Coronary artery (tissue), 2 donors: Measurements from ENCODE around the gene MAPK8.
A peak's percentile ranks its signal among the peaks of the same experiment; 100 is the strongest.

Experiments
- DNase-seq: peaks from one replicate; pipeline ENCODE4 v3.0.0-alpha.2; 2017; ENCODE audit warnings: low spot score
- H3K27ac ChIP-seq, 2 donors: fragments of 200-600 bp; sonication (generic); one replicate each; pipeline ENCODE4 v1.5.1; 2016 to 2019
- H3K4me3 ChIP-seq: fragments of 200-600 bp; sonication (generic); 2 replicates; pipeline ENCODE4 v1.5.1; 2016; ENCODE audit warnings: mild to moderate bottlenecking, moderate library complexity
- TF ChIP-seq, protein P1 (sequence below): fragments of 200-600 bp; sonication (generic); IDR thresholded peaks from one replicate; pipeline ENCODE4 v1.5.1; 2019; ENCODE audit warnings: antibody characterized with exemption

MAPK8 gene

GRCh38 chr10:48464871-48465736 is 158.6 kb downstream of the MAPK8 start:
- TF ChIP-seq, protein P1, sequence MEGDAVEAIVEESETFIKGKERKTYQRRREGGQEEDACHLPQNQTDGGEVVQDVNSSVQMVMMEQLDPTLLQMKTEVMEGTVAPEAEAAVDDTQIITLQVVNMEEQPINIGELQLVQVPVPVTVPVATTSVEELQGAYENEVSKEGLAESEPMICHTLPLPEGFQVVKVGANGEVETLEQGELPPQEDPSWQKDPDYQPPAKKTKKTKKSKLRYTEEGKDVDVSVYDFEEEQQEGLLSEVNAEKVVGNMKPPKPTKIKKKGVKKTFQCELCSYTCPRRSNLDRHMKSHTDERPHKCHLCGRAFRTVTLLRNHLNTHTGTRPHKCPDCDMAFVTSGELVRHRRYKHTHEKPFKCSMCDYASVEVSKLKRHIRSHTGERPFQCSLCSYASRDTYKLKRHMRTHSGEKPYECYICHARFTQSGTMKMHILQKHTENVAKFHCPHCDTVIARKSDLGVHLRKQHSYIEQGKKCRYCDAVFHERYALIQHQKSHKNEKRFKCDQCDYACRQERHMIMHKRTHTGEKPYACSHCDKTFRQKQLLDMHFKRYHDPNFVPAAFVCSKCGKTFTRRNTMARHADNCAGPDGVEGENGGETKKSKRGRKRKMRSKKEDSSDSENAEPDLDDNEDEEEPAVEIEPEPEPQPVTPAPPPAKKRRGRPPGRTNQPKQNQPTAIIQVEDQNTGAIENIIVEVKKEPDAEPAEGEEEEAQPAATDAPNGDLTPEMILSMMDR = no peak
- peak; percentile 72 for DNase-seq
- Histone ChIP-seq H3K27ac (peak overlapping the region in 1 of 2 donors; percentile 13), H3K4me3 (peak overlapping the region; percentile 54)

DNA sequence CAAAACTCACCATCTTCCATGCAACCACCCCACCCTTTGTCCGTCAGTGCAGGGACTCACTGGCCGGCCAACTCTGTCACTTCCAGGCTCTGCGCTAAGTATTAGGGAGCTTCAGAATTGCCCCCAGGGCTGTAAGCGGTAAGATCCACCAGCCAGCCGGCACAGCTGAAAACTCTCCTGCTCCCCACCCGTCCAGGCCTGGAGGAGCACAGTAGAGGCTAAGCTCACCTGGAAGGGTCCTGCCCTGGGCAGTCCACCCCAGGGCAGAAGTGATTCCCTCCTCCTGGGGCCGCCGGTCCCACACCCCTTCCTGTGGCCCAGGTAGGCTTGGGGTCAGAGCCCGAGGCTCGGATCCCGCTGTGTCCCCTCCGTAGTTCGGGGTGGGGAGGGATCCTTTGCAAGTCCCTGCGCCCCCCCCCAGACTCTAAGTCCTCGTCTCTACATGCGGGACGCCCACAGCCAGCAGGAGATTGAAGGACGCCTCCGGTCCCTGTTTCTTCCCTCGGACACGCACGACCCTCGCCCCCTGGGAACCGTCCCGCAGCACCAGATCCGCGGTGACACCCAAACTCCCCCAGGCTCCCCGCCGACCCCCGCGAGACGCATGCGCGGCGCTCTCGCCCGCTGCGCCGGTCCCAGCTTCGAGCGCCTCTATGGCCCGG is 159.5 kb downstream of the MAPK8 start:
- DNase-seq = peak; percentile 63
- TF ChIP-seq, protein P1 = no peak
- H3K27ac ChIP-seq = no peak overlapping the region
- peak overlapping the region; percentile 32 for H3K4me3 ChIP-seq

DNA sequence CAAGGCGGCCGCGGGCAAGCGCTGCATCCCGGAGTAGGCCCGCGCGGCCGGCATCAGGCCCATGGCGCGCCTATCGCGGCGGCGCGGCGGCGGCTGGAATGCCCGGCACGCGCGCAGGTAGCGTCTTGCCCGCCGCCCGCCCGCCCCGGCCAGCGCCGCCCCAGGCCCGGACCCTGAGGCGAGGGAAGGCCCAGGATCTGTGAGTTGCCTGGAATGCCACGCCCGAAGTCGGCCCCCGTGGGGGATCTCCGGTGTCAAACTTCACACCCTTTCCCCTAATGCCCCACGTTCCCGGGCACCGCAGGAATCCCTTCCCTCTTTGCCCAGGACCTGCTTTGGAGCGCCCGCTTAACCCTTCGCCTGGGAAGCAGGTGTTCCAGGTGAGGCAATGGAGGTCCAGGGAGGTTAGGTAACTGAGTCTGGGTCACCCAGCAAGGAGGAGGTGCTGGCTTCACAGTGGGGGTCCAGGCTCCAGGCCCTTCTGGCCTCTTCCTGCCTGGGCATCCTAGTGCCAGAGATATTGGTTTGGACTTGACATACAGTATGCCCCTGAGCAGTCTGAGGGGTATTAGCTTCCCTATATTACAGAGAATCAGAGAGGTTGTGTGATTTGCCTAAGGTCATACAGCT is 160.2 kb downstream of the MAPK8 start:
- no peak overlapping the region for H3K27ac ChIP-seq
- TF ChIP-seq, protein P1 = no peak
- H3K4me3 ChIP-seq = peak overlapping the region; percentile 32
- DNase-seq = no peak

DNA sequence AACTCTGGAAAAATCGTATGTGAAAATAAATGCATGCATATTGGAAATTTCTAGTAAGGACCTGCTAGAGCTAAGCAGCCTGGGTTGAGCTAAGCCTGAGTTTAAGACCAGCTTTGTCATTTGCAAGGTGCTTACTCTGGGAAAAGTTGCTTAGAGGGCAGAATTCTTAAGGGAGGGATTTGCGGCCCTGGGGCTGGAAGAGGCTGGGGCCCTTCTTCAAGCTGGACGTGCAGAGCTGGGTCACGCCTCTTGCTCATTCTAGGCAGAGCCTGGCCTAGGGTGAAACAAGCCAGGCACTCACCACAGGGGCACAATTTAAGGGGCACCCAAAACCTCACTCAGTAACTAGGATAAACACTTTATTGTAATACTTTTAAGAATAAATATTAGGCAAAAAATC is 161.2 kb downstream of the MAPK8 start:
- TF ChIP-seq, protein P1 = no peak
- H3K27ac ChIP-seq = no peak overlapping the region
- no peak for DNase-seq
- H3K4me3 ChIP-seq = no peak overlapping the region

DNA sequence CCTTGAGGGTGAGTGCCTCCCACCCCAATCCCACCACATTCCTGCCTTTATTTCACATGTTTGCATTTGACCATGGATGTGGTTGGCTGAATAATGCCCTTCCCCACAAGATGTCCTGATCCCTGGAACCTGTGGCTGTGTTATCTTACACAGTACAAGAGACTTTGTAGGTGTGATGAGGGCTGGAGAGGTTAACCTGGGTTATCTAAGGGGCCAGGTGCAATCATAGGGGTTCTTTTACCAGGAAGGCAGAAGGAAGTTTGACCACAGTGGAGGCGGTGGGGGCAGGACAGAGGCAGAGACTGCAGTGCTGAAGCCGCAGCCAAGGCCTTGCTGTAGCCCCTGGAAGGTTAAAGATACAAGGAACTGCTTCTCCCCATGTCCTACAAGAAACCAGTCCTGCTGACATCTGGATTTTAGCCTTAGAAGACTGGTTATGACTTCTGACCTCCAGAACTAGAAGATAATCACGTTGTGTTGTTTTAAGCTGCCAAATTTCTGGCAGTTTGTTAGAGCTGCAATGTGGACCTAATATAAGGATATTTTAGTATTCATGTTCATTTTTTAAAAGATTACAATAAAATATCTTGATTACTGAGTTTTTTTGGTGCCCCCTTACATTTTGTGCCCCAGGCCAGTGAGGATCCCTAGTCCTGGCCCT is 161.8 kb downstream of the MAPK8 start:
- TF ChIP-seq, protein P1 = no peak
- Histone ChIP-seq H3K4me3 (no peak overlapping the region), H3K27ac (no peak overlapping the region)
- no peak for DNase-seq

- no peak overlapping the region for H3K4me3 ChIP-seq
- H3K27ac ChIP-seq = no peak overlapping the region
- TF ChIP-seq, protein P1 = no peak
- no peak for DNase-seq
Measured at GRCh38 chr10:48468866-48469511, 162.5 kb downstream of the MAPK8 start.
